IMR-90 (cell line): Measurements from ENCODE around the gene TMEM41A. TPM values are rescaled to one million over a fixed set of nuclear protein-coding genes. Genes with fewer than 3 reads are reported as not detected.

ENCODE experiments used
- ATAC-seq: fragments of 200-7000 bp; cut with Tn5 transposase; 2 replicates; pipeline ENCODE4 v1.9.1; 2020; ENCODE audit warnings: low read depth, mild to moderate bottlenecking, moderate library complexity
- BruUV-seq: library from RNA; stranded (reverse); fragments of 400-500 nt; replicated peaks from 2 replicates; lab custom pipeline; 2021; lab: Mats Ljungman, UMichigan
- CTCF ChIA-PET: fragments of 300-600 bp; formaldehyde crosslinking; extraction: SDS; loops from one replicate; lab custom pipeline; 2021; ENCODE audit warnings: antibody characterized with exemption; lab: Yijun Ruan, JAX
- POLR2A ChIA-PET: fragments of 300-600 bp; sonication (Branson Sonifier 250); formaldehyde crosslinking; loops from one replicate; lab custom pipeline; 2022; ENCODE audit warnings: antibody characterized with exemption; ENCODE audit not compliant: unreplicated experiment; lab: Charles Lee
- DNase-seq: peaks from one replicate; pipeline ENCODE4 v3.0.0; 2013
- H2AFZ ChIP-seq: replicated peaks from 2 replicates; pipeline ENCODE3; 2013; ENCODE audit warnings: low read length, mild to moderate bottlenecking; ENCODE audit not compliant: poor library complexity
- H2AK5ac ChIP-seq: 2 replicates; pipeline ENCODE4 v1.6.1; 2013; ENCODE audit warnings: low read depth, low read length, inconsistent platforms
- H2AK9ac ChIP-seq: replicated peaks from 2 replicates; pipeline ENCODE3; 2013; ENCODE audit warnings: mild to moderate bottlenecking, low read depth, low read length, moderate library complexity; ENCODE audit not compliant: poor library complexity
- H2BK120ac ChIP-seq: 2 replicates; pipeline ENCODE4 v1.6.1; 2013; ENCODE audit warnings: low read depth, low read length, inconsistent platforms
- H2BK15ac ChIP-seq: 3 replicates; pipeline ENCODE4 v1.6.1; 2013; ENCODE audit warnings: low read depth, low read length, inconsistent platforms
- H2BK20ac ChIP-seq: 2 replicates; pipeline ENCODE4 v1.6.1; 2013; ENCODE audit warnings: low read depth, mild to moderate bottlenecking, inconsistent platforms, low read length, moderate library complexity
- H2BK5ac ChIP-seq: 2 replicates; pipeline ENCODE4 v1.6.1; 2013; ENCODE audit warnings: mild to moderate bottlenecking, low read depth, low read length, inconsistent platforms; ENCODE audit not compliant: poor library complexity, severe bottlenecking
- H3K14ac ChIP-seq: replicated peaks from 2 replicates; pipeline ENCODE4 v1.6.1; 2013; ENCODE audit warnings: low read depth, low read length, inconsistent platforms
- H3K18ac ChIP-seq: 2 replicates; pipeline ENCODE4 v1.6.1; 2013; ENCODE audit warnings: low read depth, low read length, control low read depth
- H3K23ac ChIP-seq: 2 replicates; pipeline ENCODE4 v1.6.1; 2013; ENCODE audit warnings: low read depth, low read length, inconsistent platforms
- H3K27ac ChIP-seq: 2 replicates; pipeline ENCODE4 v1.5.1; 2013; ENCODE audit warnings: mild to moderate bottlenecking, control low read depth, low read length; ENCODE audit not compliant: insufficient read depth
- H3K27me3 ChIP-seq: 2 replicates; pipeline ENCODE4 v1.6.1; 2013; ENCODE audit warnings: low read length; ENCODE audit not compliant: control insufficient read depth, insufficient read depth
- H3K36me3 ChIP-seq: 2 replicates; pipeline ENCODE4 v1.6.1; 2013; ENCODE audit warnings: low read length, mixed read lengths; ENCODE audit not compliant: control insufficient read depth, insufficient read depth
- H3K4ac ChIP-seq: 2 replicates; pipeline ENCODE4 v1.6.1; 2013; ENCODE audit warnings: low read depth, low read length, inconsistent platforms
- H3K4me1 ChIP-seq: 2 replicates; pipeline ENCODE4 v1.6.1; 2013; ENCODE audit warnings: low read length, mixed read lengths; ENCODE audit not compliant: control insufficient read depth, insufficient read depth
- H3K4me2 ChIP-seq: 2 replicates; pipeline ENCODE4 v1.6.1; 2013; ENCODE audit warnings: low read depth, mild to moderate bottlenecking, control low read depth, low read length, moderate library complexity
- H3K4me3 ChIP-seq: 2 replicates; pipeline ENCODE4 v1.5.1; 2013; ENCODE audit warnings: low read depth, mild to moderate bottlenecking, control low read depth, low read length, moderate library complexity; ENCODE audit not compliant: insufficient read depth
- H3K56ac ChIP-seq: 2 replicates; pipeline ENCODE4 v1.6.1; 2013; ENCODE audit warnings: low read length, inconsistent platforms; ENCODE audit not compliant: insufficient read depth; ENCODE audit errors: extremely low read depth
- H3K79me1 ChIP-seq, 2 experiments: 2 replicates each; pipeline ENCODE4 v1.6.1; 2013; ENCODE audit warnings: low read length in 2 of 2, inconsistent platforms in 1 of 2, low read depth in 1 of 2
- H3K9ac ChIP-seq: 2 replicates; pipeline ENCODE4 v1.6.1; 2013; ENCODE audit warnings: low read depth, low read length, control low read depth
- H3K9me1 ChIP-seq: 2 replicates; pipeline ENCODE4 v1.6.1; 2013; ENCODE audit warnings: low read length, inconsistent platforms; ENCODE audit not compliant: insufficient read depth
- H3K9me3 ChIP-seq: 2 replicates; pipeline ENCODE4 v1.6.1; 2013; ENCODE audit warnings: low read length; ENCODE audit not compliant: control insufficient read depth, insufficient read depth
- H4K20me1 ChIP-seq: 2 replicates; pipeline ENCODE4 v1.6.1; 2013; ENCODE audit warnings: low read length, inconsistent platforms; ENCODE audit not compliant: insufficient read depth
- H4K5ac ChIP-seq: 2 replicates; pipeline ENCODE4 v1.6.1; 2013; ENCODE audit warnings: mild to moderate bottlenecking, low read depth, low read length, control low read depth
- H4K8ac ChIP-seq, 2 experiments: 2 replicates each; pipeline ENCODE4 v1.6.1; 2013; ENCODE audit warnings: low read depth in 2 of 2, low read length in 2 of 2, control low read depth in 1 of 2, inconsistent platforms in 1 of 2
- H4K91ac ChIP-seq: 2 replicates; pipeline ENCODE4 v1.6.1; 2013; ENCODE audit warnings: low read depth, low read length, inconsistent platforms; ENCODE audit not compliant: insufficient read depth
- BHLHE40 ChIP-seq: fragments of 150-350 bp; IDR thresholded peaks from 2 replicates; pipeline ENCODE4 v1.6.1; 2016; ENCODE audit warnings: mild to moderate bottlenecking, low read depth, low read length
- CEBPB ChIP-seq: IDR thresholded peaks from 2 replicates; pipeline ENCODE4 v1.6.1; 2012; ENCODE audit warnings: low read depth, low read length, improper control_type of control experiment
- CHD1 ChIP-seq: IDR thresholded peaks from 2 replicates; pipeline ENCODE4 v1.6.1; 2012; ENCODE audit warnings: low read depth, low read length, improper control_type of control experiment
- RAD21 ChIP-seq: IDR thresholded peaks from 2 replicates; pipeline ENCODE4 v1.6.1; 2012; ENCODE audit warnings: low read length, improper control_type of control experiment
- RFX5 ChIP-seq: IDR thresholded peaks from 2 replicates; pipeline ENCODE4 v1.8.0; 2012; ENCODE audit warnings: low read depth, mild to moderate bottlenecking, low read length, moderate library complexity
- USF2 ChIP-seq: fragments of 150-350 bp; IDR thresholded peaks from 2 replicates; pipeline ENCODE4 v1.6.1; 2017; ENCODE audit warnings: mild to moderate bottlenecking, antibody characterized with exemption, low read length, low read depth
- WGBS, 2 experiments: methylation state at CpG; one replicate each; pipeline versions ENCODE4 v1.1.5 to v1.1.7; 2013; ENCODE audit warnings: missing lambda C conversion rate in 2 of 2; ENCODE audit not compliant: insufficient read length in 1 of 2; ENCODE audit errors: extremely low coverage in 2 of 2; 5-methylcytosine and 5-hydroxymethylcytosine counted together
- dilution Hi-C: fragments of 300-500 bp; cut with HindIII; formaldehyde crosslinking; loops from one replicate; pipeline ENCODE4 v1.14.3; 2018; ENCODE audit warnings: low sequenced_read_pairs; ENCODE audit not compliant: unreplicated experiment
- in situ Hi-C: fragments of 300-500 bp; cut with MboI; formaldehyde crosslinking; loops from 3 replicates; pipeline ENCODE4 v1.14.3; 2019; ENCODE audit warnings: low sequenced_read_pairs, inconsistent platforms, mixed read lengths
- intact Hi-C: fragments of 100-400 bp; cut with micrococcal nuclease; formaldehyde crosslinking; loops from 2 replicates; pipeline ENCODE4 v1.10.0; 2022
- polyA plus RNA-seq, 3 experiments: library from polyadenylated mRNA; depleted of rRNA; stranded (reverse); fragments of >200 nt; gene quantifications; 2 replicates each; pipeline ENCODE4 v1.2.3, GENCODE V29; 2012; ENCODE audit warnings: low replicate concordance in 1 of 3
- total RNA-seq: library from RNA; depleted of rRNA; stranded (reverse); fragments of >200 nt; gene quantifications from 2 replicates; pipeline ENCODE4 v1.2.3, GENCODE V29; 2012
- TF ChIP-seq, protein P1 (sequence below): conservative IDR thresholded peaks from 2 replicates; pipeline ENCODE4 v1.5.1; 2012; ENCODE audit warnings: mild to moderate bottlenecking, low read depth, low read length, improper control_type of control experiment

Gene TMEM41A
- total and polyA plus RNA-seq, 2 of the 4 experiments (the other 2 are of a cell fraction): 10.6 to 12.5 TPM

DNA sequence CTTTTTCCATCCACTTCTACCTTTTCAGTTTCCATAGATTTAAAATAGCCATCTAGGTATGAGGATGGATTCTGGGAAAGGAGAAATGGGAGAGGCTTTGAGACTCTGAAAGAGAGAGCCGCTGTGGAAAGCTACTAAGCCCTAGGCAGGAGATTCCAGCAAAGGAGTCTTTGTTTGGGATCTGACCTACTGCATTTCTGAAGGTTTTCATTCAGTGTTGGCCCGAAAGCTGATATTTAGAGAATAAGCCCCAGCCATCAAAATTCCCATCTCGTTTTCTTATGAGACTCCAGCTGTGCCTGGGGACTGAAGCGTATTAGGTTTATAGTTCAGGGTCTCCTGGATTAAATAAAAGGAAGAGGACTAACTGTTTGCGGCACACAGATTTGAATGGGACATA lies 34.1 kb upstream of the TMEM41A start:
- H2AFZ ChIP-seq: no peak overlapping the region
- H2BK20ac ChIP-seq: no peak overlapping the region
- WGBS, 2 experiments: no CpG with 5 or more reads among the region's 5 CpGs
- BruUV-seq: no TSS peak
- no peaks in the 10 kb centered on the region for H4K20me1 ChIP-seq
- H2BK120ac ChIP-seq: no peak overlapping the region
- intact Hi-C loops: no loop called here
- H3K18ac ChIP-seq: no peak overlapping the region
- no peak overlapping the region for H3K4me3 ChIP-seq
- no peak overlapping the region for H3K27ac ChIP-seq
- no peaks in the 10 kb centered on the region for H3K9me3 ChIP-seq
- no peak overlapping the region for H3K23ac ChIP-seq
- ATAC-seq (no peak), DNase-seq (no peak)
- ChIA-PET CTCF (no interaction called here), POLR2A (no interaction called here)
- no peak overlapping the region for H2AK5ac ChIP-seq
- TF ChIP-seq RAD21: no peak
- TF ChIP-seq RFX5: no peak
- no peak for TF ChIP-seq CHD1
- TF ChIP-seq, protein P1, sequence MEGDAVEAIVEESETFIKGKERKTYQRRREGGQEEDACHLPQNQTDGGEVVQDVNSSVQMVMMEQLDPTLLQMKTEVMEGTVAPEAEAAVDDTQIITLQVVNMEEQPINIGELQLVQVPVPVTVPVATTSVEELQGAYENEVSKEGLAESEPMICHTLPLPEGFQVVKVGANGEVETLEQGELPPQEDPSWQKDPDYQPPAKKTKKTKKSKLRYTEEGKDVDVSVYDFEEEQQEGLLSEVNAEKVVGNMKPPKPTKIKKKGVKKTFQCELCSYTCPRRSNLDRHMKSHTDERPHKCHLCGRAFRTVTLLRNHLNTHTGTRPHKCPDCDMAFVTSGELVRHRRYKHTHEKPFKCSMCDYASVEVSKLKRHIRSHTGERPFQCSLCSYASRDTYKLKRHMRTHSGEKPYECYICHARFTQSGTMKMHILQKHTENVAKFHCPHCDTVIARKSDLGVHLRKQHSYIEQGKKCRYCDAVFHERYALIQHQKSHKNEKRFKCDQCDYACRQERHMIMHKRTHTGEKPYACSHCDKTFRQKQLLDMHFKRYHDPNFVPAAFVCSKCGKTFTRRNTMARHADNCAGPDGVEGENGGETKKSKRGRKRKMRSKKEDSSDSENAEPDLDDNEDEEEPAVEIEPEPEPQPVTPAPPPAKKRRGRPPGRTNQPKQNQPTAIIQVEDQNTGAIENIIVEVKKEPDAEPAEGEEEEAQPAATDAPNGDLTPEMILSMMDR: no peak
- no peak for TF ChIP-seq BHLHE40
- TF ChIP-seq CEBPB: no peak
- no peak for TF ChIP-seq USF2
- H3K4me2 ChIP-seq: no peak overlapping the region
- no peaks in the 10 kb centered on the region for H3K4me1 ChIP-seq
- no peak overlapping the region for H4K91ac ChIP-seq
- H3K79me1 ChIP-seq: no peaks in the 10 kb centered on the region
- H3K56ac ChIP-seq: no peak overlapping the region
- H3K4ac ChIP-seq: no peak overlapping the region
- dilution Hi-C loops: no loop called here
- H3K27me3 ChIP-seq: no peaks in the 10 kb centered on the region; the same call in 1 of the 2 replicates
- H2BK15ac ChIP-seq: no peak overlapping the region
- no peaks in the 10 kb centered on the region for H3K36me3 ChIP-seq
- no peak overlapping the region for H2AK9ac ChIP-seq
- H3K14ac ChIP-seq: no peak overlapping the region
- H4K8ac ChIP-seq: no peak overlapping the region
- in situ Hi-C loops: no loop called here
- H3K9ac ChIP-seq: no peak overlapping the region
- H4K5ac ChIP-seq: no peak overlapping the region
- H2BK5ac ChIP-seq: no peak overlapping the region
- H3K9me1 ChIP-seq: no peaks in the 10 kb centered on the region; the same call in 1 of the 2 replicates
